ENCODE results near the gene LIPC. TPM values are rescaled to one million over a fixed set of nuclear protein-coding genes. Genes with fewer than 3 reads are reported as not detected.

The LIPC gene
- polyA plus RNA-seq, 3 donors: 0.37 TPM; not detected in 2

DNA sequence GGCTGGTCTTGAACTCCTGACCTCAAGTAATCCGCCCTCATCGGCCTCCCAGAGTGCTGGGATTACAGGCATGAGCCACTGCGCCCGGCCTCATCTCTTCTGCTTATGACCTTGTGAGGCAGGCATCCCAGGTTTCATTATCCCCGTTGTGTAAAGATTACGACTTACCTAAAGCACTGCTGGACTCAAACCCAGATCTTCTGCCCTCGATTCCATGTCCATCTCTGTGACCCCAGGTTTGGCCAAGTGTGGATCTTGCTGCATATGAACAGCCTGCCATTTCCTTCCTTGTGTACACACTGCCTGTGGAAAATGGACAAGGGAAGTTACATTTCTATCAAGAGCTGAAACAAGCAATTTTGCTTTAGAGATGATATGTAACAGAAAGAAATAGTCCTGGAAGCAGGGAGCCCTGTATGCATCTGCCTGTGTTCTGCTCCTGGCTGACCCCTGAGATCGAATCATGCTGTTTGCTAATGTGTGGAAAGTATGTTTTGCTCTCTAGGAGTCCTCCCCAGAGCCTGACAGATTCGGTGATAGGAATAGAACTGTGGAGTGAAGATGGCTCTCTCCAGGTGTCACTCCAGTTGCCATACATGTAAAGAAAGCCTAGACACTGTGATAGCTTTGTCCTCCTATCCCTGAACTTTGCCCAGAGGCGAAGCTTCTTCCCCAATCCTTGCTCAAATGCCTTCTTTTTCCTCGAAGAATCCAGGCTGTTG lies 11.8 kb upstream of the LIPC start:
- intact Hi-C loops (cut with micrococcal nuclease): no loop called here
- Histone ChIP-seq H3K4me3 (replicated peaks in 1 of 3; ENCODE audit: low read depth in 2 of 3, low read length in 3 of 3) (no peak overlapping the region), H3K9ac (ENCODE audit: insufficient read depth, low read length, poor library complexity, severe bottlenecking) (no peak overlapping the region), H3K27ac (ENCODE audit: low read depth in 1 of 2, low read length in 2 of 2) (no peak overlapping the region), H2AFZ (ENCODE audit: insufficient read depth, low read depth, low read length, poor library complexity, severe bottlenecking) (no peak overlapping the region), H3K27me3 (ENCODE audit: control insufficient read depth in 2 of 2, insufficient read depth in 2 of 2, low read length in 2 of 2) (no peaks in the 10 kb centered on the region), H3K9me3 (replicated peaks in 1 of 2; ENCODE audit: control insufficient read depth in 1 of 2, insufficient read depth in 1 of 2, low read length in 2 of 2) (no peaks in the 10 kb centered on the region), H3K79me2 (ENCODE audit: insufficient read depth, low read length) (no peaks in the 10 kb centered on the region), H3K36me3 (replicated peaks in 1 of 2; ENCODE audit: control insufficient read depth in 1 of 2, insufficient read depth in 2 of 2, low read length in 2 of 2) (no peaks in the 10 kb centered on the region), H3K4me1 (ENCODE audit: control insufficient read depth in 1 of 2, insufficient read depth in 2 of 2, low read length in 2 of 2) (no peaks in the 10 kb centered on the region), H3K4me2 (replicated peaks; ENCODE audit: extremely low read depth, low read length, poor library complexity, severe bottlenecking) (no peak overlapping the region), H4K20me1 (ENCODE audit: insufficient read depth, low read length) (no peaks in the 10 kb centered on the region)
- no peak overlapping the region for H3K27ac Mint-ChIP-seq
- H3K4me1 Mint-ChIP-seq: no peaks in the 10 kb centered on the region
- no peak for DNase-seq
- TF ChIP-seq, protein P1, sequence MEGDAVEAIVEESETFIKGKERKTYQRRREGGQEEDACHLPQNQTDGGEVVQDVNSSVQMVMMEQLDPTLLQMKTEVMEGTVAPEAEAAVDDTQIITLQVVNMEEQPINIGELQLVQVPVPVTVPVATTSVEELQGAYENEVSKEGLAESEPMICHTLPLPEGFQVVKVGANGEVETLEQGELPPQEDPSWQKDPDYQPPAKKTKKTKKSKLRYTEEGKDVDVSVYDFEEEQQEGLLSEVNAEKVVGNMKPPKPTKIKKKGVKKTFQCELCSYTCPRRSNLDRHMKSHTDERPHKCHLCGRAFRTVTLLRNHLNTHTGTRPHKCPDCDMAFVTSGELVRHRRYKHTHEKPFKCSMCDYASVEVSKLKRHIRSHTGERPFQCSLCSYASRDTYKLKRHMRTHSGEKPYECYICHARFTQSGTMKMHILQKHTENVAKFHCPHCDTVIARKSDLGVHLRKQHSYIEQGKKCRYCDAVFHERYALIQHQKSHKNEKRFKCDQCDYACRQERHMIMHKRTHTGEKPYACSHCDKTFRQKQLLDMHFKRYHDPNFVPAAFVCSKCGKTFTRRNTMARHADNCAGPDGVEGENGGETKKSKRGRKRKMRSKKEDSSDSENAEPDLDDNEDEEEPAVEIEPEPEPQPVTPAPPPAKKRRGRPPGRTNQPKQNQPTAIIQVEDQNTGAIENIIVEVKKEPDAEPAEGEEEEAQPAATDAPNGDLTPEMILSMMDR (IDR thresholded peaks at IDR 0.05): no peak
- no peak overlapping the region for H3K4me3 Mint-ChIP-seq
- peaks cover 0 to 3% (median 2%) of the 10 kb centered on the region in 3 donors for H3K27me3 Mint-ChIP-seq (ENCODE audit: low read depth in 3 of 3)
- WGBS (ENCODE audit: insufficient coverage): 96% methylated on average over 9 of the region's 11 CpGs
- peaks cover 0 to 3% (median 0%) of the 10 kb centered on the region in 7 donors for H3K9me3 Mint-ChIP-seq
- no peaks in the 10 kb centered on the region for H3K36me3 Mint-ChIP-seq

- Mint-ChIP-seq H3K9me3 (peaks cover 0 to 3% (median 0%) of the 10 kb centered on the region in 7 donors), H3K27ac (no peak overlapping the region), H3K36me3 (no peaks in the 10 kb centered on the region), H3K4me1 (no peaks in the 10 kb centered on the region), H3K27me3 (ENCODE audit: low read depth in 3 of 3) (peaks cover 0 to 4% (median 3%) of the 10 kb centered on the region in 3 donors), H3K4me3 (no peak overlapping the region)
- no peak overlapping the region for H2AFZ ChIP-seq (ENCODE audit: insufficient read depth, low read depth, low read length, poor library complexity, severe bottlenecking)
- H3K27ac ChIP-seq (ENCODE audit: low read depth in 1 of 2, low read length in 2 of 2): no peak overlapping the region
- intact Hi-C loops (cut with micrococcal nuclease): no loop called here
- H3K4me2 ChIP-seq (replicated peaks; ENCODE audit: extremely low read depth, low read length, poor library complexity, severe bottlenecking): no peak overlapping the region
- H3K79me2 ChIP-seq (ENCODE audit: insufficient read depth, low read length): no peaks in the 10 kb centered on the region
- no peaks in the 10 kb centered on the region for H3K27me3 ChIP-seq (ENCODE audit: control insufficient read depth in 2 of 2, insufficient read depth in 2 of 2, low read length in 2 of 2)
- H3K9ac ChIP-seq (ENCODE audit: insufficient read depth, low read length, poor library complexity, severe bottlenecking): no peak overlapping the region
- 88% methylated on average over 4 of the region's 5 CpGs for WGBS (ENCODE audit: insufficient coverage)
- H3K9me3 ChIP-seq (replicated peaks in 1 of 2; ENCODE audit: control insufficient read depth in 1 of 2, insufficient read depth in 1 of 2, low read length in 2 of 2): no peaks in the 10 kb centered on the region
- no peaks in the 10 kb centered on the region for H3K4me1 ChIP-seq (ENCODE audit: control insufficient read depth in 1 of 2, insufficient read depth in 2 of 2, low read length in 2 of 2)
- TF ChIP-seq, protein P1 (IDR thresholded peaks at IDR 0.05): no peak
- no peaks in the 10 kb centered on the region for H3K36me3 ChIP-seq (replicated peaks in 1 of 2; ENCODE audit: control insufficient read depth in 1 of 2, insufficient read depth in 2 of 2, low read length in 2 of 2)
- H3K4me3 ChIP-seq (replicated peaks in 1 of 3; ENCODE audit: low read depth in 2 of 3, low read length in 3 of 3): no peak overlapping the region
- DNase-seq: no peak
- no peaks in the 10 kb centered on the region for H4K20me1 ChIP-seq (ENCODE audit: insufficient read depth, low read length)
Measured at GRCh38 chr15:58420579-58421043, 11.2 kb upstream of the LIPC start.

All from CD14-positive monocyte (primary cell).